HUDEP-2 (cell line): ENCODE measurements around the gene DGCR8.
A peak's percentile ranks its signal among the peaks of the same experiment; 100 is the strongest.

Experiments used
- DNase-seq, 76 experiments: peaks; one replicate each; lab custom pipeline; 2025; ENCODE audit not compliant: unreplicated experiment in 76 of 76; lab: John Stamatoyannopoulos, UW

DGCR8 gene

GRCh38 chr22:20135265-20135664 is 55.2 kb downstream of the DGCR8 start:
- DNase-seq, result peak in 8 of 76 experiments; percentile 12 to 34 (median 14)

- DNase-seq, result no peak
These were observed 56.0 kb downstream of the DGCR8 start for GRCh38 chr22:20135806-20136602.

- no peak for DNase-seq
These were observed 56.5 kb downstream of the DGCR8 start for GRCh38 chr22:20136603-20136873.

GRCh38 chr22:20137113-20137512 is 57.1 kb downstream of the DGCR8 start:
- no peak for DNase-seq

- DNase-seq, result peak in 6 of 76 experiments; percentile 6 to 29 (median 15)
These were observed 57.8 kb downstream of the DGCR8 start for GRCh38 chr22:20137671-20138416.

GRCh38 chr22:20138417-20138738 is 58.3 kb downstream of the DGCR8 start:
- DNase-seq, result no peak

GRCh38 chr22:20138868-20139267 is 58.8 kb downstream of the DGCR8 start:
- DNase-seq, result no peak

GRCh38 chr22:20139391-20140106 is 59.5 kb downstream of the DGCR8 start:
- DNase-seq, result no peak

- DNase-seq, result no peak
These were observed 60.0 kb downstream of the DGCR8 start for GRCh38 chr22:20140107-20140445.

- no peak for DNase-seq
These were observed 60.5 kb downstream of the DGCR8 start for GRCh38 chr22:20140521-20140964.

- DNase-seq, result no peak
These were observed 61.4 kb downstream of the DGCR8 start for GRCh38 chr22:20141186-20142077.

GRCh38 chr22:20142711-20143621 is 62.9 kb downstream of the DGCR8 start:
- DNase-seq, result no peak

GRCh38 chr22:20143883-20144665 is 64.0 kb downstream of the DGCR8 start:
- DNase-seq, result no peak

- no peak for DNase-seq
These were observed 65.3 kb downstream of the DGCR8 start for GRCh38 chr22:20145206-20145831.

- DNase-seq, result no peak
These were observed 65.8 kb downstream of the DGCR8 start for GRCh38 chr22:20145832-20146223.

- no peak for DNase-seq
These were observed 66.7 kb downstream of the DGCR8 start for GRCh38 chr22:20146777-20147176.

- DNase-seq, result no peak
These were observed 67.4 kb downstream of the DGCR8 start for GRCh38 chr22:20147237-20147988.

- DNase-seq, result no peak
These were observed 68.4 kb downstream of the DGCR8 start for GRCh38 chr22:20148414-20148813.
